Gastroesophageal sphincter (tissue), 3 donors: ENCODE results near the gene TACR1.

ENCODE experiments used
- CTCF ChIP-seq, 4 experiments: fragments of 200-600 bp in 2 of 4; fragments of 450-650 bp in 2 of 4; sonication (generic) in 1 of 4; IDR thresholded peaks; one replicate each; pipeline ENCODE4 v1.5.1; 2017 to 2019; ENCODE audit warnings: antibody characterized with exemption in 4 of 4, mild to moderate bottlenecking in 2 of 4, moderate library complexity in 2 of 4
- POLR2A ChIP-seq, 2 donors: fragments of 450-650 bp; IDR thresholded peaks; one replicate each; pipeline ENCODE4 v1.6.1; 2017; ENCODE audit warnings: antibody characterized with exemption in 2 of 2, mild to moderate bottlenecking in 2 of 2, moderate library complexity in 1 of 2
- POLR2AphosphoS5 ChIP-seq: sonication (generic); formaldehyde crosslinking; IDR thresholded peaks from one replicate; pipeline ENCODE4 v1.6.1; 2017; ENCODE audit warnings: antibody characterized with exemption

GRCh38 chr2:75067506-75067905, 131.8 kb downstream of the TACR1 start:
- TF ChIP-seq CTCF (IDR thresholded peaks at IDR 0.05) (no peak), POLR2AphosphoS5 (no peak), POLR2A (IDR thresholded peaks at IDR 0.05) (no peak)
